GM12801 (cell line): ENCODE results near the gene PSMB10.

Source experiments
- CTCF ChIP-seq: IDR thresholded peaks from one replicate; pipeline ENCODE4 v1.5.1; 2011; ENCODE audit warnings: control low read depth; ENCODE audit not compliant: insufficient read length; ENCODE audit errors: extremely low read depth

PSMB10 gene

DNA sequence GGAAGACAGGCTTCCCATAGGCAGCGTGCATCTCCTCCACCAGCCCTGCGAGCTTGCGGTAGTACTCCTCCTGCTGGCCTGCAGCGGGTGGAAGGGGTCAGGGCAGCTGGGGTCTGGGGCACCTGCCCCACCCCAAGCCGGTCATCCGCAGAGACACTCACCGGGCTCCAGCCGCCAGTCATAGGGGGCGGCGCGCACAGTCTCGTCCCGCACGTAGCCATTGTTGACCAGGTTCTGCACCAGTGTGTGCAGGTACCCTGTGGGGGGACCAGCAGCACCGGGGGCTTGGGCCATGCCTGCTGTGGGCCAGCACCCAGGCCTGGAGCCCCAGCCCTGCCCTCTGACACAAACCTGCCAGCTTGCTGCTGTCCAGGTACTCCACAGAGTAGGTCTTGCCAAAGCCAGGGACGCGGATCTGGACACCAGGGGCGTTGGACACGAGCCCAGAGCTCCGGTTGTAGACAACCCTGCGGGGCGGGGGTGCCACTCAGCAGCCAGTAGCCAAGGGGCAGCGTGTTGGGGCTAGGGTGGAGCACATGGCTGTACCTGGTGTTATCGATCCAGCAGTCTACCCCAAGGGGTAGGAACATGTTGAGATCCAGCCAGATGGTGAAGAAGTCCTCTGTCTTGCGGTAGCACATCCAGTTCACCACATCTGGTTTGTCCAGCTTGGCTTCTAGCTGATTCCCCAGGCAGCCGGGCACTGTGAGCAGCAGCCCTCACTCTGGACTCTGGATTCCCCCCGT lies 6.0 kb upstream of the PSMB10 start:
- TF ChIP-seq CTCF, result no peak

GRCh38 chr16:67942200-67942509 lies 5.5 kb upstream of the PSMB10 start:
- no peak for TF ChIP-seq CTCF

GRCh38 chr16:67941469-67942199 lies 5.0 kb upstream of the PSMB10 start:
- TF ChIP-seq CTCF, result no peak

- no peak for TF ChIP-seq CTCF
These were observed 3.9 kb upstream of the PSMB10 start for GRCh38 chr16:67940446-67941089.

GRCh38 chr16:67939507-67940445 lies 3.1 kb upstream of the PSMB10 start:
- TF ChIP-seq CTCF, result no peak

DNA sequence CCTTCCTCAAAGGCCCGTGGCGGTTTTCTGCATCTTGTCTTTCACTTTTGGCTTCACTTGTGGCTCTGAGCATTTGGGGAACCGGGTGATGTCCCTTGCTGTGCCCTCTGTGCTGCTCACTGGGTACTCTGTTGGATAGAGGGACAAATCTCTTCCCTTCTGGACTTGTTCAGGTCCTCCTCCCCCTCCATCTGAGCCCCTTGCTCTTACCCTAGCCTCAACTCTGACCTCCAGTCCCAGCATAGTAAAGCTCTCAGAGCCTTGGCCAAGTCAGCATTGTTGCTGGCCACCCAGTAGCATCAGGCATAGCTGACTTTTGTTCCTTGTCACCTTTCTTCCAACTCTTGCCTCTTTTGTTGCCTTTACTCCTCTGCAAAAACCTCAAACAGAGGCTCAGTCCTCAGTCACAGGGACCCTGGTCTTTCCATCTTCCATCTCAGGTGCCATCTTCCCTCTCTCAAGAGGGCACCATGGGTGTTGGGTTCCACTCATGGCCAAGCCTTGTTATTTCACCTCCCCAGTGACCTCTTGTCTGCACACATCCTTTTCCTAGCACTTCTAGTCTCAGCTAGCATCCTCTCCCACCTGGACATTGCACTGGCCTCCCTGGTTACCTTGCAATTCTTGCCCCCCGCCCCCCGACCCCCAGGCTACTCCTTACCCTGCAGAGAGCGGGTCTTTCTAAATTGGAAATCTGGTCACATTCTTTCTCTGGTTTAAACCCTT lies 393 bp upstream of the PSMB10 start:
- TF ChIP-seq CTCF, result no peak
